ENCODE results near the gene UGT1A5. TPM values are rescaled to one million over a fixed set of nuclear protein-coding genes. Genes with fewer than 3 reads are reported as not detected.
"Not testable (repeated sequence)": the region's sequence is repeated elsewhere in the genome, so short reads cannot be mapped to it uniquely, and the experiment has no call there.

UGT1A5 gene
- total and polyA plus RNA-seq, 2 of the 4 experiments (the other 2 are of a cell fraction), result not detected

DNA sequence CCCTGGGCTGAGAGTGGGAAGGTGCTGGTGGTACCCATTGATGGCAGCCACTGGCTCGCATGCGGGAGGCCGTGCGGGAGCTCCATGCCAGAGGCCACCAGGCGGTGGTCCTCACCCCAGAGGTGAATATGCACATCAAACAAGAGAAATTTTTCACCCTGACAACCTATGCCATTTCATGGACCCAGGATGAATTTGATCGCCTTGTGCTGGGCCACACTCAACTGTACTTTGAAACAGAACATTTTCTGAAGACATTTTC is 34.5 kb downstream of the UGT1A5 start:
- ChIA-PET POLR2A (ENCODE audit: unreplicated experiment) (no interaction called here), CTCF (interaction anchor here (0.6 kb wide), 1 partner anchor 16 kb away, joined by 3 read pairs; no protein-coding TSS in a partner anchor)
- no peaks in the 10 kb centered on the region for H3K9me1 ChIP-seq (ENCODE audit: insufficient read depth, low read length)
- no peak for ATAC-seq (ENCODE audit: low read depth)
- H3K9me3 ChIP-seq (ENCODE audit: control insufficient read depth, insufficient read depth, low read length), result peaks cover 4% of the 10 kb centered on the region; the same call in 1 of the 2 replicates
- H3K9ac ChIP-seq (ENCODE audit: low read depth, low read length), result no peak overlapping the region
- no peaks in the 10 kb centered on the region for H3K79me1 ChIP-seq (ENCODE audit: low read depth in 1 of 2, low read length in 2 of 2)
- H3K4me3 ChIP-seq (ENCODE audit: insufficient read depth, low read depth, low read length), result no peak overlapping the region
- H3K27me3 ChIP-seq (ENCODE audit: control insufficient read depth, insufficient read depth, low read length), result no peaks in the 10 kb centered on the region; the same call in 1 of the 2 replicates
- H2AFZ ChIP-seq (replicated peaks; ENCODE audit: low read length, poor library complexity), result no peak overlapping the region
- no peak overlapping the region for H4K91ac ChIP-seq (ENCODE audit: insufficient read depth, low read depth, low read length)
- H4K5ac ChIP-seq (ENCODE audit: low read depth, low read length), result no peak overlapping the region
- no peak overlapping the region for H3K18ac ChIP-seq (ENCODE audit: low read depth, low read length)
- no CpG with 5 or more reads among the region's 6 CpGs for WGBS, 2 experiments (ENCODE audit: extremely low coverage in 2 of 2, insufficient read length in 1 of 2)
- H2AK9ac ChIP-seq (replicated peaks; ENCODE audit: low read depth, low read length, poor library complexity), result no peak overlapping the region
- H2AK5ac ChIP-seq (ENCODE audit: low read depth, low read length), result no peak overlapping the region
- H3K23ac ChIP-seq (ENCODE audit: low read depth, low read length), result no peak overlapping the region
- no peak for DNase-seq
- no peak overlapping the region for H3K56ac ChIP-seq (ENCODE audit: extremely low read depth, insufficient read depth, low read length)
- H3K4me1 ChIP-seq (ENCODE audit: control insufficient read depth, insufficient read depth, low read length), result no peaks in the 10 kb centered on the region
- H3K4ac ChIP-seq (ENCODE audit: low read depth, low read length), result no peak overlapping the region
- no peak overlapping the region for H3K14ac ChIP-seq (replicated peaks; ENCODE audit: low read depth, low read length)
- no peak overlapping the region for H3K4me2 ChIP-seq (ENCODE audit: low read depth, low read length)
- intact Hi-C loops (cut with micrococcal nuclease) (no loop called here), dilution Hi-C loops (cut with HindIII; ENCODE audit: low sequenced_read_pairs, unreplicated experiment) (no loop called here), in situ Hi-C loops (cut with MboI; ENCODE audit: low sequenced_read_pairs) (no loop called here)
- no peak overlapping the region for H4K8ac ChIP-seq (ENCODE audit: low read depth in 2 of 2, low read length in 2 of 2)
- H2BK5ac ChIP-seq (ENCODE audit: low read depth, low read length, poor library complexity, severe bottlenecking), result no peak overlapping the region
- no peaks in the 10 kb centered on the region for H3K36me3 ChIP-seq (ENCODE audit: control insufficient read depth, insufficient read depth, low read length)
- no peak overlapping the region for H2BK120ac ChIP-seq (ENCODE audit: low read depth, low read length)
- H2BK20ac ChIP-seq (ENCODE audit: low read depth, low read length), result no peak overlapping the region
- no peak overlapping the region for H3K27ac ChIP-seq (ENCODE audit: insufficient read depth, low read length)
- H4K20me1 ChIP-seq (ENCODE audit: insufficient read depth, low read length), result no peaks in the 10 kb centered on the region
- BruUV-seq (replicated peaks), result no TSS peak
- TF ChIP-seq ELK1 (IDR thresholded peaks at IDR 0.05; ENCODE audit: borderline replicate concordance, low read depth, low read length), result no peak
- no peak overlapping the region for H2BK15ac ChIP-seq (ENCODE audit: low read depth, low read length)

GRCh38 chr2:233750689-233751088 is 38.0 kb downstream of the UGT1A5 start:
- H2BK20ac ChIP-seq (ENCODE audit: low read depth, low read length); H2BK120ac ChIP-seq (ENCODE audit: low read depth, low read length); H3K4me1 ChIP-seq (ENCODE audit: control insufficient read depth, insufficient read depth, low read length); intact Hi-C loops (cut with micrococcal nuclease); H3K9me1 ChIP-seq (ENCODE audit: insufficient read depth, low read length); CTCF ChIA-PET; H4K91ac ChIP-seq (ENCODE audit: insufficient read depth, low read depth, low read length); dilution Hi-C loops (cut with HindIII; ENCODE audit: low sequenced_read_pairs, unreplicated experiment); H3K79me1 ChIP-seq (ENCODE audit: low read depth in 1 of 2, low read length in 2 of 2); H3K18ac ChIP-seq (ENCODE audit: low read depth, low read length); H3K14ac ChIP-seq (replicated peaks; ENCODE audit: low read depth, low read length); H3K27ac ChIP-seq (ENCODE audit: insufficient read depth, low read length); H2BK15ac ChIP-seq (ENCODE audit: low read depth, low read length); H3K9me3 ChIP-seq (ENCODE audit: control insufficient read depth, insufficient read depth, low read length); H2AFZ ChIP-seq (replicated peaks; ENCODE audit: low read length, poor library complexity); in situ Hi-C loops (cut with MboI; ENCODE audit: low sequenced_read_pairs); DNase-seq; H4K5ac ChIP-seq (ENCODE audit: low read depth, low read length); H3K4me2 ChIP-seq (ENCODE audit: low read depth, low read length); H3K23ac ChIP-seq (ENCODE audit: low read depth, low read length); H2BK5ac ChIP-seq (ENCODE audit: low read depth, low read length, poor library complexity, severe bottlenecking); H3K4me3 ChIP-seq (ENCODE audit: insufficient read depth, low read depth, low read length); H3K27me3 ChIP-seq (ENCODE audit: control insufficient read depth, insufficient read depth, low read length); POLR2A ChIA-PET (ENCODE audit: unreplicated experiment); H3K4ac ChIP-seq (ENCODE audit: low read depth, low read length); ATAC-seq (ENCODE audit: low read depth); H2AK9ac ChIP-seq (replicated peaks; ENCODE audit: low read depth, low read length, poor library complexity); H3K56ac ChIP-seq (ENCODE audit: extremely low read depth, insufficient read depth, low read length); BruUV-seq (replicated peaks); H4K8ac ChIP-seq (ENCODE audit: low read depth in 2 of 2, low read length in 2 of 2); H3K36me3 ChIP-seq (ENCODE audit: control insufficient read depth, insufficient read depth, low read length); H4K20me1 ChIP-seq (ENCODE audit: insufficient read depth, low read length); H2AK5ac ChIP-seq (ENCODE audit: low read depth, low read length); H3K9ac ChIP-seq (ENCODE audit: low read depth, low read length): not testable (repeated sequence)
- WGBS, 2 experiments (ENCODE audit: extremely low coverage in 2 of 2, insufficient read length in 1 of 2), result no CpG with 5 or more reads among the region's 2 CpGs
